DOHH2 (cell line): Measurements from ENCODE around the gene CT45A10.
"Not testable (repeated sequence)": the region's sequence is repeated elsewhere in the genome, so short reads cannot be mapped to it uniquely, and the experiment has no call there.

ENCODE experiments used
- H3F3A ChIP-seq: fragments of 200-600 bp; sonication (generic), shearing (Covaris generic); 2 replicates; pipeline ENCODE4 v1.6.0; 2016; ENCODE audit warnings: antibody characterized with exemption, mild to moderate bottlenecking; ENCODE audit not compliant: control insufficient read depth, insufficient read depth
- H3K27ac ChIP-seq: fragments of 200-600 bp; sonication (generic); 2 replicates; pipeline ENCODE4 v1.5.1; 2014; ENCODE audit warnings: low read depth, mild to moderate bottlenecking, low read length, moderate library complexity
- H3K27me3 ChIP-seq: fragments of 200-600 bp; sonication (generic); 2 replicates; pipeline ENCODE4 v1.6.1; 2014; ENCODE audit warnings: mild to moderate bottlenecking, low read length, mixed read lengths; ENCODE audit not compliant: control insufficient read depth
- H3K36me3 ChIP-seq: fragments of 200-600 bp; sonication (generic); 2 replicates; pipeline ENCODE4 v1.6.1; 2014; ENCODE audit warnings: mild to moderate bottlenecking, low read length, moderate library complexity, mixed read lengths; ENCODE audit not compliant: control insufficient read depth
- H3K4me1 ChIP-seq: fragments of 200-600 bp; sonication (generic); 2 replicates; pipeline ENCODE4 v1.6.1; 2014; ENCODE audit warnings: mild to moderate bottlenecking, low read length, mixed read lengths; ENCODE audit not compliant: control insufficient read depth
- H3K4me2 ChIP-seq: fragments of 200-600 bp; sonication (generic); 2 replicates; pipeline ENCODE4 v1.6.0; 2014; ENCODE audit warnings: mild to moderate bottlenecking, low read length, moderate library complexity
- H3K4me3 ChIP-seq: fragments of 200-600 bp; sonication (generic); 2 replicates; pipeline ENCODE4 v1.5.1; 2014; ENCODE audit warnings: mild to moderate bottlenecking, low read length, mixed read lengths
- H3K79me2 ChIP-seq: fragments of 200-600 bp; sonication (generic); 2 replicates; pipeline ENCODE4 v1.6.1; 2014; ENCODE audit warnings: mild to moderate bottlenecking, low read length, mixed read lengths; ENCODE audit not compliant: control insufficient read depth
- H3K9me2 ChIP-seq: fragments of 200-600 bp; sonication (generic); replicated peaks from 2 replicates; pipeline ENCODE4 v1.6.1; 2014; ENCODE audit warnings: mild to moderate bottlenecking, low read length, mixed read lengths; ENCODE audit not compliant: control insufficient read depth
- H3K9me3 ChIP-seq: fragments of 200-600 bp; sonication (generic); 2 replicates; pipeline ENCODE4 v1.6.1; 2014; ENCODE audit warnings: antibody characterized with exemption, low read length, mixed read lengths; ENCODE audit not compliant: control insufficient read depth, insufficient read depth
- H4K20me1 ChIP-seq: fragments of 200-600 bp; sonication (generic); 2 replicates; pipeline ENCODE4 v1.6.0; 2014; ENCODE audit warnings: low read depth, mild to moderate bottlenecking, antibody characterized with exemption, low read length, moderate library complexity; ENCODE audit not compliant: control insufficient read depth, insufficient read depth

The CT45A10 gene

DNA sequence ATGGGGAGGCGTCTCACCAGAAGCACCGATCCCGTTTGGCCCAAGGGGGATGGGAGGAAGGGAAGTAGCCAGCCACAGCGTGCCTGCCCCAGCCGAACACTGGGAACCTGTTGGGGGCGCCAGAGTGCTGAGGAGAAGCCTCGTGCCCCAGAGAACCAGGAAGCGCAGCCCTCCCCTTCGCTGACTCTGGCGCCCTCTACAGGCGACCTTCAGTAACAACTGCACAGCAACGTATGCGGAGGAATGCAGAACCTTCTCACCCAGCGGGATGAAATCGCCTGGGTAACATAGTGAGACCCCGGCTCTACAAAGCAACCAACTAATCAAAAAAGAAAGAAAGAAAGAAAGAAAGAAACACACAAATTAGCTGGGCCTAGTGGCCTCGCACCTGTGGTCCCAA lies 38.8 kb downstream of the CT45A10 start, which contains the start of gene CT45A8:
Gene CT45A8 (minus strand): TSS at position 101 of the 400 bp plus-strand sequence. CDS start 3,755 bp downstream, outside the sequence.
- not testable (repeated sequence) for H3F3A ChIP-seq, H3K79me2 ChIP-seq, H3K9me3 ChIP-seq, H3K4me3 ChIP-seq, H3K4me1 ChIP-seq, H3K4me2 ChIP-seq, H4K20me1 ChIP-seq, H3K27me3 ChIP-seq, H3K9me2 ChIP-seq, H3K36me3 ChIP-seq, H3K27ac ChIP-seq

DNA sequence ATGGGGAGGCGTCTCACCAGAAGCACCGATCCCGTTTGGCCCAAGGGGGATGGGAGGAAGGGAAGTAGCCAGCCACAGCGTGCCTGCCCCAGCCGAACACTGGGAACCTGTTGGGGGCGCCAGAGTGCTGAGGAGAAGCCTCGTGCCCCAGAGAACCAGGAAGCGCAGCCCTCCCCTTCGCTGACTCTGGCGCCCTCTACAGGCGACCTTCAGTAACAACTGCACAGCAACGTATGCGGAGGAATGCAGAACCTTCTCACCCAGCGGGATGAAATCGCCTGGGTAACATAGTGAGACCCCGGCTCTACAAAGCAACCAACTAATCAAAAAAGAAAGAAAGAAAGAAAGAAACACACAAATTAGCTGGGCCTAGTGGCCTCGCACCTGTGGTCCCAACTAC lies 56.1 kb downstream of the CT45A10 start, which contains the start of gene CT45A7:
Gene CT45A7 (minus strand): TSS at position 101 of the 400 bp plus-strand sequence. CDS start 3,747 bp downstream, outside the sequence.
- not testable (repeated sequence) for H3F3A ChIP-seq, H3K79me2 ChIP-seq, H3K27me3 ChIP-seq, H3K4me1 ChIP-seq, H3K27ac ChIP-seq, H4K20me1 ChIP-seq, H3K4me3 ChIP-seq, H3K36me3 ChIP-seq, H3K9me3 ChIP-seq, H3K9me2 ChIP-seq, H3K4me2 ChIP-seq
